Measurements from ENCODE around the gene ILF3.
A peak's percentile ranks its signal among the peaks of the same experiment; 100 is the strongest.
"Not testable (repeated sequence)": the region's sequence is repeated elsewhere in the genome, so short reads cannot be mapped to it uniquely, and the experiment has no call there.

ILF3 gene

GRCh38 chr19:10642473-10643171, 11.5 kb upstream of the ILF3 start:
- no peak for DNase-seq (ENCODE audit: low spot score)

GRCh38 chr19:10643172-10643967, 10.8 kb upstream of the ILF3 start:
- DNase-seq (ENCODE audit: low spot score): no peak

- peak; percentile 50 for DNase-seq (ENCODE audit: low spot score)
Measured at GRCh38 chr19:10643968-10644259, 10.2 kb upstream of the ILF3 start.

GRCh38 chr19:10644260-10645007, 9.7 kb upstream of the ILF3 start:
- DNase-seq (ENCODE audit: low spot score): peak; percentile 95

GRCh38 chr19:10646456-10647159, 7.5 kb upstream of the ILF3 start:
- no peak for DNase-seq (ENCODE audit: low spot score)

GRCh38 chr19:10648360-10648759, 5.8 kb upstream of the ILF3 start:
- DNase-seq (ENCODE audit: low spot score): no peak

GRCh38 chr19:10651851-10652250, 2.3 kb upstream of the ILF3 start:
- DNase-seq (ENCODE audit: low spot score): no peak

- DNase-seq (ENCODE audit: low spot score): no peak
Measured at GRCh38 chr19:10653482-10653731, 739 bp upstream of the ILF3 start.

GRCh38 chr19:10654610-10655456, 687 bp downstream of the ILF3 start:
- peak; percentile 94 for DNase-seq (ENCODE audit: low spot score)

- no peak for DNase-seq (ENCODE audit: low spot score)
Measured at GRCh38 chr19:10655457-10656312, 1.5 kb downstream of the ILF3 start.

- no peak for DNase-seq (ENCODE audit: low spot score)
Measured at GRCh38 chr19:10660346-10660745, 6.2 kb downstream of the ILF3 start.

- DNase-seq (ENCODE audit: low spot score): no peak
Measured at GRCh38 chr19:10661946-10662345, 7.8 kb downstream of the ILF3 start.

- DNase-seq (ENCODE audit: low spot score): no peak
Measured at GRCh38 chr19:10662384-10663251, 8.5 kb downstream of the ILF3 start.

- DNase-seq (ENCODE audit: low spot score): not testable (repeated sequence)
Measured at GRCh38 chr19:10663252-10663563, 9.1 kb downstream of the ILF3 start.

- DNase-seq (ENCODE audit: low spot score): no peak
Measured at GRCh38 chr19:10667867-10668266, 13.7 kb downstream of the ILF3 start.

- no peak for DNase-seq (ENCODE audit: low spot score)
Measured at GRCh38 chr19:10669246-10669645, 15.1 kb downstream of the ILF3 start.

- peak; percentile 81 for DNase-seq (ENCODE audit: low spot score)
Measured at GRCh38 chr19:10670182-10670581, 16.0 kb downstream of the ILF3 start.

- no peak for DNase-seq (ENCODE audit: low spot score)
Measured at GRCh38 chr19:10670876-10671804, 17.0 kb downstream of the ILF3 start.

GRCh38 chr19:10671922-10672321, 17.8 kb downstream of the ILF3 start:
- not testable (repeated sequence) for DNase-seq (ENCODE audit: low spot score)

All from AG20443 (cell line).